GM12865 (cell line): ENCODE data around the gene HPCAL4.

ENCODE experiments used
- DNase-seq: peaks from one replicate; pipeline ENCODE4 v3.0.0; 2010; ENCODE audit warnings: low read depth
- H3K4me3 ChIP-seq: 2 replicates; pipeline ENCODE4 v1.5.1; 2011; ENCODE audit warnings: mild to moderate bottlenecking, low read depth, low read length, control low read depth
- CTCF ChIP-seq: IDR thresholded peaks from 2 replicates; pipeline ENCODE4 v1.5.1; 2011; ENCODE audit warnings: low read length, control low read depth, low read depth, inconsistent platforms; ENCODE audit not compliant: insufficient read depth; ENCODE audit errors: missing control alignments

HPCAL4 gene

DNA sequence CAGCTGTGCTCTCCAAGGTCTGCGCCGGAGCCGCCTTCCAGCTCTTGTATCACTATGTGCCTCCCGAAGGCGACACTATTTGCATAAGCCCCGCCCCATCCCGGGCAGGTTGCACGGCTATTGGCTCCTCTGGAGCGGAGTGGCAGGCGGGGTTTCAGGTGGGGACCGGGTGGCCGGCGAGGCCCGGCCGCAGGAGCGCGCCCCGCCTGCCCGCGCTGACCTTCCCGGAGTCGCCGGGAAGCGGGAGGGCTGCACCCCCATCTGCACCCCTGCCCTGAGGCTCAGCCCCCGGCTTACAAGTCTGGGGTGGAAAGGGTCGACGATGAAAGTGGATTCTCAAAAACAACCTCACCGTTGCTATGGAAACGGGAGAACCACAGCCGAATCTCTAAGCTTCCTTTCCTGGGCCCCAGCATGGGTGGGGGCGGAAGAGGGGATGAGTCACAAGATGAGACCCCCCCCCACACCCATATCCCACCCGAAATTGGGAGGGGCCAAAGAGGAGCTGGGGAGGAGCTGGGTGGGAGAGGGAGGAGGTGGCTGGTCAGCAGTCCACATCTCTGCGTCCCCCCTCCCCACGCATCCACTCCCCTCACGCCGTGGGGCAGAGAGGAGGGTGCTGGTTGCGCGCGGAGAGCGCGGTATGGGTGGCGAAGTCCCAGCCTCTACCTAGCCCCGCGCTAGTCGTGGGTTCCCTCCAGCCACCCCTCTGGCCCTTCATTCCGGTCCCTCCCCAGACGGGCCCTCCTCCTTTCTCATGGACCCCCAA is at the start of gene HPCAL4:
Gene HPCAL4 (minus strand): TSS at position 51 of the 769 bp plus-strand sequence. CDS start 6,830 bp downstream, outside the sequence.
- H3K4me3 ChIP-seq: peak within 1 kb of the TSS; percentile 41
- TF ChIP-seq CTCF: no peak
- DNase-seq: peak; percentile 90

DNA sequence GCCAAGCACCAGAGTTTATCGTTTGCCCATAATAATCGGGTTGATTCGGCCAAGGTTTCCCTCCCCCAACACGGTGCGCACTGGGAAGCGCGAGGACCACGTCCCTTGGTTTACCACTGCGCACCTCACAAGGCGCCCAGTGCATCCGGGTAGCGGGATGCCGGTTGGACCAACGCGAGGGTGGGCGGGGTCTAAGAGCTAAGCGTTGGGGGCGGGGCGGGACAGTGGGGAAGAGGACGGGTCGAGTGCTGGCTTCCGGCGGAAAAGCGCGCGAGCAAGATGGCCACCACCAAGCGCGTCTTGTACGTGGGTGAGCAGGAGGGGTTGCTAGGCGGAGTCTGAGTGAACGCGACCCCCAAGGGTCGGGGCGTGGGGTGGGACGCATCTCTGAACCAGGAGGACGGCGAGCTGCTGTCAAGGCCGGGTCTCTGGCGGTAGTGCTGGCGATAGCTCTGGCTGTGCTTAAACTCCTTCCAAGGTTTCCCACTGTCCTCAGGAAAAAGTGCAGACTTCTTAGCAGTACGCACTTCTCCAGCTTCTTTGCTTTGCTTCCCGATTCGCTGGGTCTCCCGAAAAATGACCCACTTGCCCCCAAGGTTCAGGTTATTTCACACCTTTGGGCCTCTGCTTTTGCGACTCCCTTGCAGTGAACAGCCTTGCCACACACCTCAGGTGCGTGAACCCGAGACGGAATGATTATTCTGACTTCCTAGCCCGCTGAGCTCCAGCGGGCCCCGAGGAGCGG is 47.6 kb upstream of the HPCAL4 start, which contains the start of gene PPIE:
Gene PPIE (plus strand): TSS at position 261 of the 745 bp plus-strand sequence. CDS start 19 bp downstream, at position 280.
- TF ChIP-seq CTCF: no peak
- peak within 1 kb of the TSS; percentile 68 for H3K4me3 ChIP-seq
- DNase-seq: peak; percentile 98

- H3K4me3 ChIP-seq: no peak overlapping the region
- DNase-seq: peak; percentile 51
- TF ChIP-seq CTCF: no peak
These were observed 46.4 kb upstream of the HPCAL4 start for GRCh38 chr1:39737546-39738169.

GRCh38 chr1:39735731-39736130 is 44.5 kb upstream of the HPCAL4 start:
- H3K4me3 ChIP-seq: no peak overlapping the region
- peak; percentile 10 for DNase-seq
- no peak for TF ChIP-seq CTCF

- no peak overlapping the region for H3K4me3 ChIP-seq
- TF ChIP-seq CTCF: no peak
- DNase-seq: no peak
These were observed 41.9 kb upstream of the HPCAL4 start for GRCh38 chr1:39733161-39733560.

GRCh38 chr1:39732730-39733129 is 41.5 kb upstream of the HPCAL4 start:
- TF ChIP-seq CTCF: no peak

More at GRCh38 chr1:39732730-39733129, 41.5 kb upstream of the HPCAL4 start:
- no peak overlapping the region for H3K4me3 ChIP-seq
- no peak for DNase-seq
